Measurements from ENCODE around the gene ADGRG6.

DNA sequence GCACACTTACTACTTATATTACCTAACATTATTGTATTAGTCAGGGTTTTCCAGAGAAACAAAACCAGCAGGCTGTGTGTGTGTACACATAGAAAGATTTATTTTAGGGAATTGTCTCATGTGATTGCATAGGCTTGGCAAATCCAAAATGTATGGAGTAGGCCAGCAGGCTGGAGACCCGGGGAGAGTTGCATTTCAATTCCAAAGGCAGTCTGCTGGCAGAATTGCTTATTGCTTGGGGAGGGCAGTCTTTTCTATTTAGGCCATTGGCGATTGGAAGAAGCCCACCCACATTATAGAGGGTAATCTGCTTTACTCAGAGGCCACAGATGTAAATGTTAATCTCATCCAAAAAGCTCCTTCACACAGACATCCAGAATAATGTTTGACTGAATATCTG lies 157.0 kb downstream of the ADGRG6 start:
- no peak for TF ChIP-seq POLR2A (IDR thresholded peaks at IDR 0.05; ENCODE audit: low read depth, low read length)
- no peak for TF ChIP-seq POLR2AphosphoS5 (IDR thresholded peaks at IDR 0.05; ENCODE audit: insufficient read depth, low read depth, low read length)

Data from endothelial cell of umbilical vein (primary cell).